Cardiac atrium fibroblast (primary cell): ENCODE measurements around the gene DNAJB6. TPM values are rescaled to one million over a fixed set of nuclear protein-coding genes. Genes with fewer than 3 reads are reported as not detected.

Experiments used
- total RNA-seq: library from RNA; depleted of rRNA; stranded (reverse); fragments of >200 nt; gene quantifications from 2 replicates; pipeline ENCODE4 v1.2.3, GENCODE V29; 2015

DNAJB6 gene
- total RNA-seq, result 84.9 and 86.3 TPM in 2 replicates

DNA sequence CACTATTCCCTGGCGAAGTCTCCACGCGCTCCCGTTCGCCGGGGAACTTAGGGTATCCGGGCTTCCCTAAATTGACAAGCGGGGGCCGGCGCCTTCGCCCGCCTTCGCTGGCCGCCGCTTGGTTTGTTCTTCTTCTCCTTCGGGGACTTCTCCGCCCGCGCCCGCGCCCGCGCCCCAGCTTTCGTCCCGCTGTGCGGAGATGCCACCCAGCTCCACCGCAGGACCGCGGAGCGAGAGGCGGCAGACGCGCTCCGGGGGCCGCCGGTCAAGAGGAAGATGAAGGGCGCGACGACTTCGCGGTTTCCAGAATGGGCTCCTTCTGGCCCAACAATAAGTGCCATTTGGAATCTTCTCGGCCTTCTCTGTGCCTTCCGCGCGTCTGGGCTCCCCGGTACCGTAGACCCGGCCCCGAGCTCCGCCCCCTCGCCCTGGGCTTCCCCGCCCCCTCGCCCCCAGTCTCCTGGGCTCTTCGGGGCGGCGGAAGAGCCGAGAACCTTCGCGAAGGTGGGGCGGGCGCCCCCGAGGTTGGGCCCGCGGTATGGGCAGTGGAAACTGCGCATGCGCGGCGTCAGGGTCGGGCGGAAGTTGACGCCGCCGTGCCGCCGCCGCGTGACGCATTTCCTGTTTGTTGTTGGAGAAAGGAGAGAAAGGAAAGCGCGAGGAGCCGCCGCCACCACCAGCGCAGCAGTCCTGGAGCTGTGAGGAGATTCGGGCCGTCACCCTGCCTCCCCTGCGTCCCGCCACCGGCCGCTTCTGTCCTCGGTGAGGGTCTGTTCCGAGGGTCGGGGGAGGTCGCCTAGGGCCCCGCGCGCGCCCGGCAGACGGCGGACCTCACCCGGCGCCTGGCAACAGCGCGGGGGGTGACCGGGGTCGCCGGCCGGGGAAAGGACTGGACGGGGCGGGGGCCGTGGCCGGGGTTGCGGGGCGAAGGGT, at the start of gene DNAJB6:
DNAJB6 (plus strand) TSS at position 622 of the 933 bp plus-strand sequence. CDS start 21,569 bp downstream, outside the sequence.

Other genes starting within 250 kb of the DNAJB6 start
- 68.6 and 72.9 TPM in 2 replicates for gene UBE3C, start 198.1 kb upstream of the DNAJB6 start, total RNA-seq